LNCaP clone FGC (cell line): ENCODE results near the gene PGAP6.
"Not testable (repeated sequence)": the region's sequence is repeated elsewhere in the genome, so short reads cannot be mapped to it uniquely, and the experiment has no call there.

ENCODE experiments used
- DNase-seq: peaks from one replicate; pipeline ENCODE4 v3.0.0-alpha.2; 2011; ENCODE audit warnings: low read depth
- H3K4me3 ChIP-seq: 2 replicates; pipeline ENCODE4 v1.5.1; 2011; ENCODE audit warnings: mild to moderate bottlenecking, low read depth, low read length, control low read depth
- CTCF ChIP-seq: IDR thresholded peaks from 2 replicates; pipeline ENCODE4 v1.5.1; 2012; ENCODE audit warnings: mild to moderate bottlenecking; ENCODE audit not compliant: control insufficient read depth, insufficient read depth; ENCODE audit errors: extremely low read depth

Gene PGAP6

GRCh38 chr16:381012-381788, 578 bp downstream of the PGAP6 start:
- peak overlapping the region; percentile 85 for H3K4me3 ChIP-seq
- DNase-seq, result no peak
- no peak for TF ChIP-seq CTCF

- H3K4me3 ChIP-seq, result peak overlapping the region; percentile 85
- no peak for DNase-seq
- TF ChIP-seq CTCF, result no peak
Measured at GRCh38 chr16:380762-381011, 1.1 kb downstream of the PGAP6 start.

- no peak for DNase-seq
- TF ChIP-seq CTCF, result no peak
- H3K4me3 ChIP-seq, result peak overlapping the region; percentile 85
Measured at GRCh38 chr16:379961-380761, 1.6 kb downstream of the PGAP6 start.

GRCh38 chr16:379183-379960, 2.4 kb downstream of the PGAP6 start:
- no peak for TF ChIP-seq CTCF
- peak overlapping the region; percentile 33 for H3K4me3 ChIP-seq
- DNase-seq, result peak; percentile 94

- H3K4me3 ChIP-seq, result no peak overlapping the region
Measured at GRCh38 chr16:378821-379182, 3.0 kb downstream of the PGAP6 start.

GRCh38 chr16:378113-378820, 3.5 kb downstream of the PGAP6 start:
- H3K4me3 ChIP-seq, DNase-seq: not testable (repeated sequence)

More at GRCh38 chr16:378821-379182, 3.0 kb downstream of the PGAP6 start:
- TF ChIP-seq CTCF, result no peak
- no peak for DNase-seq

GRCh38 chr16:377419-377951, 4.3 kb downstream of the PGAP6 start:
- no peak for TF ChIP-seq CTCF
- H3K4me3 ChIP-seq, result no peak overlapping the region
- no peak for DNase-seq
